T follicular helper cell (primary cell): ENCODE data around the gene OR10AD1.
"Not testable (repeated sequence)": the region's sequence is repeated elsewhere in the genome, so short reads cannot be mapped to it uniquely, and the experiment has no call there.

Experiments
- DNase-seq: peaks from one replicate; pipeline ENCODE4 v3.0.0-alpha.2; 2020; ENCODE audit warnings: low read depth

OR10AD1 gene

DNA sequence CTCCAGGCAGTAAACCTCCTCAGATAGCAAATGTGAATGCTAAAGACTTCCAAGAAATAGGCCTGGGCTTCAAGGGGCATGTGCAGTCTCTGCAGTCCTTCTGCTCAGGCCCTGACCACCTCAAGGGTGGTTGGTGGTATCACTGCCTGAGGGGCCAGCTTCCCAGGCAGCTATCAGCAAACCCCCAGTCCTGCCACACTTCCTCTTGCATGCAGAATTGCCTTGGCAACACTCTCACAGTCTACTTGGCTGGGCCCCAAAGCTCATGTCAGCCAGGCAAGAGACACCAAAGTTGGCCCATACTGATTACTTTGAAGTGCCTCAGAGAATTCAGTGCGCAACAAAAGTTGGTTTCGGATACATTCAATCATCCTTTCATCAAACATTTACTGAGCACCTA lies 42.3 kb downstream of the OR10AD1 start:
- no peak for DNase-seq

DNA sequence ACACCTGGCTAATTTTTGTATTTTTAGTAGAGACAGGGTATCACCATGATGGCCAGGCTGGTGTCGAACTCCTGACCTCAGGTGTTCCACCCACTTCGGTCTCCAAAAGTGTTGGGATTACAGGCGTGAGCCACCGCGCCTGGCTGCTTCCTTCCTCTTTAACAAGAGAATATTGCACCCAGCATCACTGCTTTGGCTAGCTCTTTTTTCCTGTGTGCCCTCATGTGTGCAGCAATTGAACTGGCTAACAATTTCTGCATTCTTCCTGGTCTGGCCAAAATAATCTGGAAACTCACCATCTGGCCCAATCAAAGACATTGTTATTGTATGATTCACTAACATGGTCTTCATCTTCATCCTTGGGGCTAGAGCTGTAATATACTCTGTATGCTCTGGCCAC lies 43.0 kb downstream of the OR10AD1 start:
- DNase-seq: no peak

DNA sequence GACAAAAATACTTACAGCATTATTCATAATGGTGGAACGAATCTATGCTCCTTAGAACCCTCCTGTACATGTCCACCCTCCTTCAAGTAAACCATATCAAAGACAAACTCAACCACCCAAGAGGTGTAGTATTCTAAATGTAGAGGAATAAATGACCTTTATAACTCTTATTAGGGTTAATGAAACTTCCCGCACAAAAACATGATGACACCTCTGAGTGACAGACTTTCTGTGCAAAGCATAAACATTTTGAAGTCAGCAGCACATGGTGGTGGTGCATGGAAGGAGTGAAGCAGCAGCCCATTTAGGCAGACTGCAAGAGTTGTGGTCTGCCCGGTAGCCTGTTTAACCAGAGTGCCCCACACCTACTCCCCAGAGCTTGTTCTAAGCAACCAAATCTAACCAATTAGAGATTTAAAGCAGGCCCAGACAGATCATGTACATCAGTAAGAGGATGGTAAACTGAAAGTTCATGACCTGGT lies 45.2 kb downstream of the OR10AD1 start:
- no peak for DNase-seq

DNA sequence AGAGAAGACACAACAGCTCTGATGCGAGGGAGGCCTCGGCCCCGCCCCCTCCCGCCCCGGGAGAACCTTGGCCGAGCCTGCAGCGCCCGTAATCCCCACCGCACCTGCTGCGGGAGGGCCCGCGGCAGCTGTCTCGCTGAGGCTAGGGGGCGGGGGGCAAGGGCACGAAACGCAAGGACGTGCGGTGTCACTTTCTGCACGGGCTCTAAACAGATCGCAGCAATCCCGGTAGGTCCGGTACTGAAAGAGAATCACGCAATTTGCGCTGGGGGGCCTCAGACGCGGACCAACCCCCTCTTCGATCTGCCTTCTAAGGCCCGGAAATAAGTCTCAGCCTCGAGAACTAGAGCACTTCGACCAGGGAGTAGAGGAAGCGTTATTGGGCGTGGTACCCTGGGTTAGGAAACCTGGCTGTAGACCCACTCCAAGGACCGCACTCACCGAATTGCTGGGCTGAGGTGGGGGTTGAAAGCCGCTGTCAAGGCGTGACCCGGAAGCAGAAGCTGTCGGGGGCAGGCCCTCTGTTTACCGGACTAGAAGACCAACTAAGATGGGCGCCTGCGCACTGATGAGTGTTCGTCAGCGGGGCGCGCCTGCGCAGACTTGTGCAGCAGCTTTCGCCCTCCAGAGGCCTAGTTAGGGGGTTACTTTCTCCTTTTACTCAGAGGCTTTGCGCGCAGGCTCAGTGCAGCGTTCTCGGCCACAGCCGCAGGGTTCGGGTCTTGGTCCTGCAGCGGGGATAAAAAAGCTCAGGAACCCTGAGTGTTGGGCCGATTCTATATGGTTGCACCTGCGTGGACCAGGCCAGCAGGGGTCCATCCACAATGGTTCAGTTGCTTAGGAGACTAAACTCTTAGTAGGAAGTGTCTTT lies 45.8 kb downstream of the OR10AD1 start, which contains the start of gene ASB8:
TSS of gene ASB8 (minus strand) at position 498 of the 871 bp plus-strand sequence. CDS start 4,019 bp downstream, outside the sequence.
- peak; percentile 99 for DNase-seq

DNA sequence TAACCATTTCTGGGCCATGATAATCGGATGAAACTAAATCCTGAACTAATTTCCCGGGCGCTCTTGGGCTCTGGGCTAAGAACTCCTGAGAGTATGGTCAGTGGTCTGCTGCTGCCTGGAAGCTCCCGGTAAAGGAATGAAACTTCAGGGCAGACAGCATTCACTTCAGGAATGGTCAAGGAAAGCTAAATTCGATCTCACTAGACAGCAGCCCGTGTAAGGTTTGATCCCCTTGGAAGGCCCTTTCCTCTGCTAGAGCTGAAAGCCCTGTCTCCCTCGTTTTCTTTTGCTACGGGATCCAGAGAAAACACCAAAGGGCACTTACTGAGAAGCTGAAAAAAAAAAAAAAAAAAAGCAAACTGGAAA lies 46.5 kb downstream of the OR10AD1 start:
- no peak for DNase-seq

DNA sequence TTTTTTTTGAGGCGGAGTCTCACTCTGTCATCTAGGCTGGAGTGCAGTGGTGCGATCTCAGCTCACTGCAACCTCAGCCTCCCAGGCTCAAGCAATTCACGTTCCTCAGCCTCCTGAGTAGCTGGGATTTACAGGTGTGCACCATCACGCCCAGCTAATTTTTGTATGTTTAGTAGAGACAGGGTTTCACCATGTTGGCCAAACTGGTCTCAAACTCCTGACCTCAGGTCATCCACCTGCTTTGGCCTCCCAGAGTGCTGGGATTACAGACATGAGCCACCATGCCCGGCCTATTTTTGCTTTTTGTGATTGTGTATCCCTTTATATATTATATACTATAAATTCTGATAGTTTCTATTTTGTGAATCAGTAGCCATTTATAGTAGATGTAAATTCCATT lies 47.3 kb downstream of the OR10AD1 start:
- not testable (repeated sequence) for DNase-seq
